HG03442 (cell line): ENCODE results near the gene THRB.

Source experiments
- ATAC-seq: cut with Tn5 transposase; IDR thresholded peaks from one replicate; pipeline ENCODE4 v1.9.1; 2021; ENCODE audit warnings: mild to moderate bottlenecking, moderate library complexity; ENCODE audit not compliant: unreplicated experiment

Gene THRB

DNA sequence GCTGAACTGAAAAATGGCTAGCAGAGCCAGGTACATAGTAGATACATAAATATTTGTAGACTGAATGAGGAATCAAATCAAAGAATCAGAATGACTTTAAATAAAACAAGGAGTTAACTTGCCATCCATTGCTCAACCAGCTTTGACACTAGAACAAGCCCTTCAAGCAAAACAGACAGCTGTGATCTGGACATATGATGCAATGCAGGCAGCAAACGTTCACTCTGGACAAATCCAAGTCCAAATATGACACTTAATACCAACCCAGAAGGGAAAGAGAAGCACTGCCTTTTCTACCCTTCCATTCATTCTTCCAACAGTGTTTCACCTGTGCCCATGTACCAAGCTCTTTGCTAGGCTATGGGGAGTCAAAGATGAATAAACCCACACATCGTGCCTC lies 4.5 kb downstream of the THRB start:
- ATAC-seq = no peak

DNA sequence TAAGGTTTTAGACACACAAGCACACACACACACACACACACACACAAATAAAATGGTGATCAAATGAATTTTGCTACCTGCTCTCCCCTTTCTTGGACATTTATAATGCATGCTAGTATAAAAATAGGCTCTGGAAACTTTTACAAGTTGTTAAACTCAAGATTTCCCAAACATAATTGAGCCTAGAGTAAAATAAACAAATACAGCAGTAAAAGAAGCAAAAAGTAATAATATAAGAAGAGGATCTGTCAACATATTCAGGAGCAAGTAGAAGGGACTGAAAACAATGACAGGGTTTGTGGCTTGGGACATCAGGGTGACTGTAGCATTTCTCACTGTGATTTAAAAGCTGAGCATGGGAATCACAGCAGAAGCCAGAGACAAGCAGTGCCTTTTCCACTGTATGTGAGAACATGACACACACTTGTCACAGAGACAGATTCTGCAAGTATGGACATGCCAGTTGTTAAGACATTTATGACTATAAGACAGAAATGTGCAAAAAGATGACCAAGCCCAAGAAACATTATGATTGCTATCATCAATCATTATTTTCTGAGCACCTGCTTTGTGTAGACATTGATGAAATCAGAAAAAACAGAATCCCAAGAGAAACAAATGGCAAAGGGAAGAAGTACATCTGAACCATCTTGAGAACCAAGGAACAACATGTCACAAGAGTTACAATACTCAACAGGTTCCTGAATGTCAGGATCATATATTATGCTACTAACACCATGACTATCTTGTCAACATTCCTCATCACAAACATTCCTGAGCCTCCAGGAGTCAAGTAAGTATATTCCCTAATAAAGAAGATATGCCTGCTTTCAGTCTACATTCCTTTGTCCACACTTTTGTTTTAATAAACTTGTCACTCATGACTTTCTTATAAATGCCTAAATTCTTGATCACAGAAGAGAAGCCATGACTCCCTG lies 7.1 kb downstream of the THRB start:
- ATAC-seq = no peak

DNA sequence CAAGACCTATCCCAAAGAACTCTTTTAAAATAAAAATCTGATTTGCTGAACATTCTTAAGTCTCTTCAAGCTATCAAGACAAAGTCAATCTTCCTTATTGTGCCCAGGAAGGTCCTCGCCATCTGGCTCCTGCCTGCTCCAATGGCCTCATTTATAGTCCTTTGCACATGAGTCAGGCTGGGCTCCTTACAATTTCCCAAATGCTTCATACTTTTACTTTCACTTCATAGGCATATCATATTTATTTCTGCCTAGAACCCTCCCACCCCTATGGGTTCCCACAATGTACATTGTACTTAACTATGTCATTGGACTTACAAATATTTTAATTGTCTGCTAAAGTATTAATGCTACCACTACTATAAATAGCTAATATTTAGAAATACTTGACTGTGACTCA lies 9.1 kb downstream of the THRB start:
- no peak for ATAC-seq

DNA sequence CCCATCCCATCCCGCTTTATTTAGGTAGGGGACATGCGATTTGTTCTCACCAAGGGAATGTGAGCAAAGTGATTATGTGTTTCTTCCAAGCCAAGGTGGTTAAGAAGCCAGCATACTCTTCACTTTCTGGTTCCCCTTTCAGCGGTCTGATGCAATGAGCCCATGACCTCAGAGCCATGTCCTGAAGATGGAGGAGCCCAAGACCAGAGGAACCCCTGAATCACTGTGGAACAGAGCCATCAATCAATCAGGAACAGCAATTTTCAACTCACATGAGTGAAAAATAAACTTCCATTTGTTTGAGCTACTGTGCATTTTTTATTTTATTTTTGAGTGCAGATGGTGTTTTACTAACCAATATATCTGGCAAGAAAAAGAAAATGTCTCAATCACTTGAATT lies 10.8 kb downstream of the THRB start:
- ATAC-seq = no peak

DNA sequence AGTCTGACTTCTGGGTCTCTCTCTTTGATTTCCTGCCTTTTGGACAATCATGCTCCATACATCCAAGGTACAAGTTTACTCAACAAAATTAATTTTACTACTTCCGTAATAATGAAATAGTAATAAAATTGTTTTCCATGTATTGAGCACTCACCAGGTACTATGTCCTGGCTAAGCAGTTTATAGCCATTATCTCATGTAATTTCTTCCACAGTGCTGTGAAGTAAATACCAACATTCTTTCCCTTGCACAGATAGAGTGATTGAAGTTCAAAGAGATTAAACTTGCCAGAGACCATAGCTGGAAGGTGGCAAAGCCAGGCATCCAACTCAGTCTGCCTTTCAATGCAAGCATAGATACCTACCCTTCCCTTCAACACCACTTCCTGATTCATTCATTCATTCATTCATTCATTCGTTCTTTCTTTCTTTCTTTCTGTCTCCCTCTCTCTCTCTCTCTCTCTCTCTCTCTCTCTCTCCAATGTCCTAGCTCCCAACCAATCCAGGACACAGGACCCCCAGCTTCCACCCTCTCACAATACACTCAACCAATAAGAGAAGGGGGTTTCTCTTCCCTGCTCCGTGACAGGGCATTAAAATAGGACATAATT lies 12.4 kb downstream of the THRB start:
- no peak for ATAC-seq

DNA sequence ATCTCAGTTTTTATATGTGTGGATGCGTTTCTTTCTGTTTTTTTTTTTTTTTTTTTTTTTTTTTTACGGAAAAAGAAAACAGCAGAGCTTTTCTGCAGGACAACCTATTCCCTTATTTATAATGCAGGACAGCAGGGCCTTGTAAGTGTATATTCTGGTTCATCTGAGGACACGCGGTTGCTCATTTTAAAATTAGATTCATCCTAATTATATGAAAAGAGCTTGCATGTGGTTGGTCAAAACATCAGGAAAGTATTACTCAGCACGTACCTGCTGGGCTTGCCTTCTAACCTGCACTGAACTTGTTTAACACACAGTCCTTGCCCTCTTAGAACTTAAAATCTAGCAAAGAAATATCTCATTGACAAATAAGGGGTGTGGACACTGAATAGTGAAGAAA lies 13.5 kb downstream of the THRB start:
- ATAC-seq = no peak

DNA sequence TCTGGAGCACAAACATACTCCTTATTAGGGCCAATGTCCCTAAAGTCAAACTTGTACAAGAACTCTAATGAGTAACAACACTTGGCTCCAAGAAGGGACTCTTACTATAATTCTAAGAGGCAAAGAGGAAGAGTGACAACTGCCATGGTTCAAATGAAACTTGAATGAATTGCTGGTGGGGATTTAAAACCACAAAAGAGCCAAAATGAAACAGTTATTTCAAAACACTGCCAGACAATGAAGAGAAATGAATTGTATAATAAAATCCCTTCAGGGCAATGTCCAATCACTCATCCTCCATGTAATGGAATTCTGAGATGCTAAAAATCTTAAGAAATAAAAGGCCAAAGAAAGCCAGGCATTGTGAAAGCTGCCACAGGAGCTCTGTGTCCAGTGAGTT lies 14.2 kb downstream of the THRB start:
- ATAC-seq = no peak

DNA sequence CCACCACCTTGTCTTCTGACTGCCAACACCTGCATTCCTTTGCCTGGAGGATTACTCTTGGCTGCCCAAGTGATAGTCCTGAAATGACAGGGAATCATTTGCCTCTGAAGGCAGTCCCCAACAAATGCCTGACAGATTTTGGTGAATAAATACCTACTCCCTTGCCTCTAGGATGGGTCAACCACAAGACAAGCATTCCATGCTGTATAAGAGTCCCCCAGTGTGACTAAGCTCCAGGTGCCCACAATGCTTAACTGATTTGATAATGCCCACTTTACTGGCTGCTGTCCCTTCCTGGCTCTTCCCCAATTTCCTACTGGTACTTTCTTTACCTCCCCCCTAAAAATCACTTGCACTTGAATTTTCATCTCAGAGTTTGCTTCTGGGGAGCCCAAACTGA lies 14.8 kb downstream of the THRB start:
- no peak for ATAC-seq

DNA sequence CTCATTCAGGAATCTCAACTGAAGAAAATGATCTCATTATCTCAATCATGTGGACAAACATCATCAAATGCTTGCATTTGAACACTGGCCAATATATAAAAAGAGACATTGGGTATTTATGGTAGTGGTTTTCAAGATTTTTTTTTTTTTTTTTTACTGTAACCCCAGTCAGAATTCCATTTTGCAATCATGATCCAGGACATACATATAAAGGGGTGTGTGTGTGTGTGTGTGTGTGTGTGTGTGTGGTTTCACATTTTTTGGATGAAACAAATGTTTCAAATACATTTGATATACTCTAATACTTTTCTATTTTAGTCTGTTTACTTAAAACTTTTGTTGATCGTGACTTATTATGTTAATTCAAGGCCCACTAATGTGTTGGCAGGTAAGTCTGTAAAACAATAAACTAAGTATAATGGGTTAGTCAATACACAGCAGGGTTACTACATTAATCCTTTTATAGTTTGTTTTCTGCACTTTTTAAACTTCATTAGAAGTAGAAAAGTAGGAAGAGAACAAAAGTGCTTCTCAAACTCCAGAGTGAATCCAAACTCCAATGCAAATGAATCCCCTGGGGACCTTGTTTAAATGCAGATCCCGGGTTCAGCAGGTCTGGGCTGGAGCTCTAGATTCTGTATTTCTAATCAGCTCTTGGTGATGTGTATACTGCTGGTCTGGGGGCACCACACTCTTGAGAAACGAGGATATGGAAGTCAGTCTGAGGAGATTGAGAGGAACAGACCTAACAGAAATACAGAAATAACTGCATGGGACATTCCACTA lies 17.6 kb downstream of the THRB start:
- no peak for ATAC-seq

DNA sequence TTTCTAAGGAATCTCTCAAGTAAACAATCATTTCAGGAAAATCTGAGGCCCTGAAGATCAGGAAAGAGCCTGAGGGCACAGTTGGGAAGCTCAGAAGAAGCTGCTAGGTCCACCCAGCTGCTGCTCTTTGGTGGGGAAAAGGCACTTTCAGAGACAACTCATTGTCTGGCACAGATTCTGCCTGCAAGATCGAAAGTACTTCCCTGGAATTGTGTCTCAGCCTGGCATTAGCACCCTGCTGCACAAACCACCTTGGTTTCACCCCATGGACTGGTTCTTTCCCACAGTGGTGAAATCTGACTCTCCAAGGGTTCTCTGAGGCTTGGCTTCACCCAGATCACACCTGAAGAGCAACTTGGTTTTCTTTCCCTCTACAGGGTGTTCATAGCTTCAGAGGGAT lies 18.7 kb downstream of the THRB start:
- ATAC-seq = no peak

DNA sequence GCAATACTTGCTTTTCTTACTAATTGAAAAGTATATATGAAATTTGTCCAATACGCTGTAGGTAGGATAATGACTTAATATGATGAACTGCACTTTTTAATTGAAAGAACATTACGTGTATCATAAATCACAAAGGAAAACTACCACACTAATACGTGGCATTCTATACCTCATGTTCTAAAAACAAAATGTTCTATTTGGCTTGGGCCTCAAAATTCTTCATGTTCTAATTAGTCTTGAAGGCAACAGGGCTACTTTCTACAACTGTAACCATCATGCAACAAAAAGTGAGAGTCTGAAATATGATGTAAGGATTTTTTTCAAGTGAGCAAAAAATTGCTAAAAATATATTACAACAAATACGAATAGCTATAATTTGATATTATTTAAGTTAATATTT lies 19.8 kb downstream of the THRB start:
- ATAC-seq = no peak

DNA sequence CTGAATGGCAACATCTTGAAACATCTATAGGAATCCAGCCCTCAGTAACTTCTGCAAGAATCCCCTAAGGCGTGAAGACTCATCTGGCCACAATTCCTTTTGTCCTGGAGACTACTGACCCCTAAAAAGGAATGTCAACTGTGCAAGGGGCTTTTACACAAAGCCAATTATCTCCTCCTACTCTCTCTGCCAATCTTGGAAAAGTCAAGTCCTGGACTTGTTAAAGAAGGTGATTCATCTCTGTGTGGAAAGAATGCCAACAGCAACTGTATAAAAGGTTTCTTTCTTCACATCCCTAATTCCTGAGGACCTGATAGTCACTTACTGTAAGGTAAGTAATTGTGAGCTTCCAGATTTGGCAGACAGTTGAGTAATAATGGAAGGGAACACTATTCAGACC lies 22.3 kb downstream of the THRB start:
- ATAC-seq = no peak

DNA sequence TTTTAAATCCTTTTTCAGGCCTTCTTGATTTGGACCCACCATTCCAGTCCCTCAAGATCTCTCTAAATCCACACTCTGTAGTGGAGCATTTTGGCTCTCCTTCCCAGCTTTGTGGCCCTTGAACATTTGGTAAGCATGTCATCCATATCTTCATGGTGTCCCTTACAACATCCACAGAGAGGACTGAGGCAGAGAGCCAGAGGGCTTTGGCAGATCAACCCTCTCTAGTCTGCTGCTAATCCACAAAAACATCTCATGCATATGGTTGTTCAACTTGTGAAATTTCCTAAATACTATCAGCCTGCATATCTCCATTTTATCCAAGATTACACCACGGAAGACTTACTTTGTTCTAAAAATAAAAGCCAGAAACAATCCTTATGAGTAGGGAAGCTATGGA lies 23.2 kb downstream of the THRB start:
- no peak for ATAC-seq

DNA sequence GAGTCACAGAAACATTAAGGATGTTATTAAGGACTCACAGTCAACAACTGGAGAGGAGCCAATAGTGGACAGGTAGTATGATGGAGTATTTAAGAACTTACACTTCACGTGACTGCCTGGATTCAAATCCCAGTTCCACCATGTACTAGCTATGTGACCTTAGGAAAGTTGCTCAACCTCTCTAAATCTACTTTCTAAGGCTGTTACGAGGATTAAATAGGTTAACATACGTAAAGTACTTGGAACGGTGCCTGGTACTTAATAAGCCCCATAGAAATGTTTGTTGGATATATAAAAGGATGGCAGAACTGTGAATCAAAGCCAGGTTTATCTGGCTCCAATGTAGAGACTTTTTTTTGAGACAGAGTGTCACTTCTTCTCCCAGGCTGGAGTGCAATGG lies 24.4 kb downstream of the THRB start:
- ATAC-seq = no peak

DNA sequence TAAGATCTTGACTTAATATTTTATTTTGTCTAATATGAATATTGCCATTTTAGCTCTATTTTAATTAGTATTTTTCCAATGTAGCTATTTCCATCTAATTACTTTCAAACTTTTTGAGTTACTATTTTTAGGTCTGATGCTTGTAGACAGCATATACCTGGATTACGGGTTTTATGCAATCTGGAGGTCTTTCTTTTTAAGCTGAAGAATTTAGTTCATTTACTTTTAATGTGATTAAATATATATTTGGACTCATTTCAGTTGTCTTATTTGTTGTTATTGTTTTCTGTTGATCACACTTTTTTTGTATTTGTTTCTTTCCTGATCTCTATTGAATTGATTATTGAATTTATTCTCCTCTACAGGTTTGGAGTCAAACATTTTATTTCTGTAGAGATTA lies 30.3 kb downstream of the THRB start:
- no peak for ATAC-seq

DNA sequence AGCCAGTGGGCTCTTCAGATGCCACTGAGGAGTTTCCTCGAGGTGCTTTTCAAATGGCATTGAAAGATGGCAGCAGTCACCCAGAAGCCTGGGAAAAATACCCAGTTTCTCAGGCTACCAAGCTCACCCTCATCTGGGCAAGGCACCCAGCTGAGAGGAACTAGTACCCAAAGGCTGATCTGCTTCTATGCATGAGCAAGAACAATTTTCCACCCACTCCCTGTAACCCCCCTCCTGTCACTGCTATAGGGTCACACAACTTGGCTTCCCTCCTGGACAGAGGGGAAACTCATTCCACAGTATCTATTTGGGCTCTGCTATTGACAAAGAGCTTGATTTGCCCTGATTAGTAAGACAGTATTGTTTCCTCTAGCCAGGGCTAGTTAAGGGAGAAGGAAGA lies 31.9 kb downstream of the THRB start:
- no peak for ATAC-seq

DNA sequence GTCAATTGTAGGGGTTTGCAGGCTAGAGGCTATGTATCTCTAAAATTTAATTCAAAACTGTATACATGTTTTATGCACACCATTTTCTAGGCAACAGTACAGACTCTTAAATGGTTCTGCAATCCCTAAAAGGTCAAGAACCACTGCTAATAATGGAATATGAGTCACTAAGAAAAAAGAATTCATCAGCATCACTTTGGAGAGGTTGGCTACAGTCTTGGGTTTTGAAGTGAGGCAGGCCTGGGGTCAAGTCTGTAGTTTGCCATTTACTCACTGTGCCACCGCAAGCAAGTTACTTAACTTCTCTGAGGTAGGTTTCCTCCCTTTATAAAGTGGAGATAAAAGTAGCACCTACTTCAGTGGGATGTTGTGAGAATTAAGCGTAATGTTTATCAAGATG lies 33.7 kb downstream of the THRB start:
- ATAC-seq = no peak

DNA sequence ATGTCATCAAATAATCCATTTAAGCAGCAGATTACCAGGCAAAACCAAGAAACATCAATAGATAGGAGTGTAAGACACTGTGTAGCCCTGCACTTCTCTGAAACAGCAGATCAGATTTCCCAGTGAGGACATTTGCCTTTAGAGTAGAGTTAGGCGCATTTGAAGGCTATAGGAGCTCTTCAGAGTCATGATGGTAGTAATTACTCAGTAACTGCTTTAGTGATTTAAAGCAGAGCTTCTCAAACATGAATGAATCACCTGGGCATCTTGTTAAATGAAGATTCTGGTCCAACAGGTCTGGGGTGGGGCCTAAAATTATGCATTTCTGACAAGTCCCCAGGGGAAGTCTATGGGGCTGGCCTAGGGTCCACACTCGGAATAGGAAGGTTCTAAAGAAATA lies 36.9 kb downstream of the THRB start:
- ATAC-seq = no peak

DNA sequence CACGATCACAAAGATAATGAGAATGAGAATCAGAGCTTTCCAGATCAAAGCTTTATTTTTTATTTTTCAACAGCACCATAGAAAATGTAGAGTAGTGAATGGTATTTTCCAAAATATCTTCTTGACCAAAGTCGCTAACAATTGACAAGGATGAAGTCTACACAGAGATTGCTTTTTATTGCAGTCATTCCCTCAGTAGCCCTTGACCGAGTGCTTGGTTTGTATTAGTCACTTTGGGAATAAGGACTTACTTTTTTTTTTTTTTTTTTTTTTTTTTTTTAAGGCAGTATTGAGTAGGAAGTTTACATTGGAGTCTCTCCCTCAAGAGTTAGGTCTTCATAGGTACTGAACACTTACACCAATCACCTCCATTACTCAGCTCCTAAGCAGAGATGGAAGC lies 39.8 kb downstream of the THRB start:
- no peak for ATAC-seq

DNA sequence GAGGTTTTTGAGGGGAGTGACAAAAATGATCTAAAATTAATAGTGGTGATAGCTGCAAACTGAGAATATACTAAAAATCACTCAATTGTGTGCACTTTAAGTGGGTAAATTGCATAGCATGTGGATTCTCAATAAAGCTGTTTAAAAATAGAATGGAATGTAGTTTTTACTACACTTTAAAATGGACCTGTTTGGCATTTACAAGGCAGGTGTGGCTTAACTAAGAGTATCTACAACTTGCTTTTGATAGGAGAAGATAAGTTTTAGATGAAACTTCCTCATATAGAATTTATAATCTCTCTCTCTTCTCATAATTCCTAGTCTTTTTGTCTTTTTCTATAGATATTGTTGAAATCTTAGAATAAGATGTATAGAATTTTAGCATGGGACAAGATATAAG lies 40.3 kb downstream of the THRB start:
- ATAC-seq = no peak

DNA sequence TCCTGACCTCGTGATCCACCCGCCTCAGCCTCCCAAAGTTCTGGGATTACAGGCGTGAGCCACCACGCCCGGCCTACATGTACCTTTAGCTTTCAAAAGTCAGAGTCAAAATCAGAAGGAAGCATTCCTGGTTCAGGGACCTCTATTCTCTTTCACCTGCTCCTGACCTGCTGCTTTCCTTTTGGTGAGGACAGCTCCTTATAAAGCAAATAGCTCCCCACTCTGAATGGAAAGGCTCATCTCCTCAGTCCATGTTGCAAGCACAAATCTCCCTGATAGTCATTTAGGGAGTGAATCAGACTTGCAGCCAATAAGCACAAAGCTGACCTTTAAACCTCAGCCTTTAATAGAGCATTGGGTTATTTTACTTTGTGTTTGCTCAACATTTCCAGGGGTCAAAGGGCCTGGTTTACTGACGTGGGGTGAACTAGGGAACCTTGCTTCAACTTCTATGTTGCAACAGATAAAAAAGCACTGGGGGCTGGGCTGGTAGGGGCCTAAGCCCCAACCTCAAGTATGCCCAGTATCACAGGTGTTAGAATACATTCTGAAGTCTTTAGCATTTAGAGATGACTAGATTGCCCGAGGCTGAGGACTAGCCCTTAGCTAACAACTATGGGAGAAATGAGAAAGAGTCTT lies 43.1 kb downstream of the THRB start:
- no peak for ATAC-seq
